Stimulated activated CD4-positive, alpha-beta T cell treated with anti-CD3 and anti-CD28 coated beads, Interleukin-1b, Interleukin-23, amount 100 ng/mL, for 24 hours (primary cell): Measurements from ENCODE around the gene PCDHGB3.
A peak's percentile ranks its signal among the peaks of the same experiment; 100 is the strongest.
"Not testable (repeated sequence)": the region's sequence is repeated elsewhere in the genome, so short reads cannot be mapped to it uniquely, and the experiment has no call there.

Experiments used
- DNase-seq, 4 experiments: peaks; one replicate each; pipeline ENCODE4 v3.0.0-alpha.2; 2020; ENCODE audit warnings: low read depth in 4 of 4, low spot score in 1 of 4

Gene PCDHGB3

GRCh38 chr5:141392429-141393198 lies 22.6 kb downstream of the PCDHGB3 start, which contains the start of gene PCDHGA8:
Gene PCDHGA8, plus strand, starts transcription at chr5:141392633. Its CDS starts 181 bp downstream, at chr5:141392814.
- no peak for DNase-seq

GRCh38 chr5:141393267-141393666 lies 23.2 kb downstream of the PCDHGB3 start:
- no peak for DNase-seq

- not testable (repeated sequence) for DNase-seq
These were observed 24.6 kb downstream of the PCDHGB3 start for GRCh38 chr5:141394401-141395187.

- peak in 1 of 4 experiments; percentile 32 for DNase-seq
These were observed 27.9 kb downstream of the PCDHGB3 start, which contains the start of gene PCDHGB5 for GRCh38 chr5:141397756-141398551. Gene PCDHGB5, plus strand, starts transcription at chr5:141397947. Its CDS starts 181 bp downstream, at chr5:141398128.

DNA sequence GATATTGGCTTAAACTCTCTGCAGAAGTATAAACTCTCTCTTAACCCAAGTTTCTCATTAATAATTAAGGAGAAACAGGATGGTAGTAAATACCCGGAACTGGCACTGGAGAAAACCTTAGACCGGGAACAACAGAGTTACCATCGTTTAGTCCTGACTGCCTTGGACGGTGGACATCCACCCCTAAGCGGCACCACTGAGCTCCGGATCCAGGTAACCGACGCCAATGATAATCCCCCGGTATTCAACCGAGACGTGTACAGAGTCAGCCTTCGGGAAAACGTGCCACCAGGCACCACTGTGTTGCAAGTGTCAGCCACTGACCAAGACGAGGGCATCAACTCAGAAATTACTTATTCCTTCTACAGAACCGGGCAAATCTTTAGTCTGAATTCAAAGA lies 28.6 kb downstream of the PCDHGB3 start:
- no peak for DNase-seq

DNA sequence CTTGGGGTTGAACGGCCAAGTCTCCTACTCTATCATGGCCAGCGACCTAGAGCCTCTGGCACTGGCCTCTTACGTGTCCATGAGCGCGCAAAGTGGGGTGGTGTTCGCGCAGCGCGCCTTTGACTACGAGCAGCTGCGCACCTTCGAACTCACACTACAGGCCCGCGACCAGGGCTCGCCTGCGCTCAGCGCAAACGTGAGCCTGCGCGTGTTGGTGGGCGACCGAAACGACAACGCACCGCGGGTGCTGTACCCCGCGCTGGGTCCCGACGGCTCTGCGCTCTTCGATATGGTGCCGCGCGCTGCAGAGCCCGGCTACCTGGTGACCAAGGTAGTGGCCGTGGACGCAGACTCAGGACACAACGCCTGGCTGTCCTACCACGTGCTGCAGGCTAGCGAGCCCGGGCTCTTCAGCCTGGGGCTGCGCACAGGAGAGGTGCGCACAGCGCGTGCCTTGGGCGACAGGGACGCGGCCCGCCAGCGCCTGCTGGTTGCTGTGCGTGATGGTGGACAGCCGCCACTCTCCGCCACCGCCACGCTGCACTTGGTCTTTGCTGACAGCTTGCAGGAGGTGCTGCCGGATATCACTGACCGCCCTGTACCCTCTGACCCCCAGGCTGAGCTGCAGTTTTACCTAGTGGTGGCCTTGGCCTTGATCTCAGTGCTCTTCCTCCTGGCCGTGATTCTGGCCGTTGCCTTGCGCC lies 29.7 kb downstream of the PCDHGB3 start:
- DNase-seq, result no peak

GRCh38 chr5:141402553-141403243 lies 32.7 kb downstream of the PCDHGB3 start, which contains the start of gene PCDHGA9:
Gene PCDHGA9, plus strand, starts transcription at chr5:141402778. Its CDS starts 175 bp downstream, at chr5:141402953.
- peak in 1 of 4 experiments; percentile 11 for DNase-seq

- DNase-seq, result no peak
These were observed 33.3 kb downstream of the PCDHGB3 start for GRCh38 chr5:141403387-141403786.

- DNase-seq, result not testable (repeated sequence)
These were observed 37.9 kb downstream of the PCDHGB3 start, which contains the start of gene PCDHGB6 for GRCh38 chr5:141407790-141408505. Gene PCDHGB6, plus strand, starts transcription at chr5:141408021. Its CDS starts 182 bp downstream, at chr5:141408203.

GRCh38 chr5:141409598-141410306 lies 39.7 kb downstream of the PCDHGB3 start:
- DNase-seq, result no peak

DNA sequence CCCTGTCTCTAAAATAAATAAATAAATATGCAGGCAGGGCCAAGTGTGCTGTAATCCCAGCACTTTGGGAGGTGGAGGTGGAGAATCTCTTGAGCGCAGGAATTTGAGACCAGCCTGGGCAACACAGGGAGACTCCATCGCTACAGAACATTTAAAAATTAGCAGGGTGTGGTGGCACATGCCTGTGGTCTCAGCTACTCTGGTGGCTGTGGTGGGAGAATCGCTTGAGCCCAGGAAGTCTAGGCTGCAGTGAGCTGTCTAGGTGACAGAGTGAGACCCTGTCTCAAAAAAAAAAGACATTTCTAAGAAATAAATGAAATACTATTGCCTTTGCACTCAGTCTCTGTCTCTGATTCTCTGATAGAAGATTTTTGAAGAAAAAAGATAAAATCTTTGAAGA lies 41.5 kb downstream of the PCDHGB3 start:
- DNase-seq, result no peak

GRCh38 chr5:141412854-141413539 lies 43.0 kb downstream of the PCDHGB3 start, which contains the start of gene PCDHGA10:
Gene PCDHGA10, plus strand, starts transcription at chr5:141412987. Its CDS starts 189 bp downstream, at chr5:141413176.
- DNase-seq, result peak in 1 of 4 experiments; percentile 39

GRCh38 chr5:141413540-141414069 lies 43.6 kb downstream of the PCDHGB3 start:
- no peak for DNase-seq

DNA sequence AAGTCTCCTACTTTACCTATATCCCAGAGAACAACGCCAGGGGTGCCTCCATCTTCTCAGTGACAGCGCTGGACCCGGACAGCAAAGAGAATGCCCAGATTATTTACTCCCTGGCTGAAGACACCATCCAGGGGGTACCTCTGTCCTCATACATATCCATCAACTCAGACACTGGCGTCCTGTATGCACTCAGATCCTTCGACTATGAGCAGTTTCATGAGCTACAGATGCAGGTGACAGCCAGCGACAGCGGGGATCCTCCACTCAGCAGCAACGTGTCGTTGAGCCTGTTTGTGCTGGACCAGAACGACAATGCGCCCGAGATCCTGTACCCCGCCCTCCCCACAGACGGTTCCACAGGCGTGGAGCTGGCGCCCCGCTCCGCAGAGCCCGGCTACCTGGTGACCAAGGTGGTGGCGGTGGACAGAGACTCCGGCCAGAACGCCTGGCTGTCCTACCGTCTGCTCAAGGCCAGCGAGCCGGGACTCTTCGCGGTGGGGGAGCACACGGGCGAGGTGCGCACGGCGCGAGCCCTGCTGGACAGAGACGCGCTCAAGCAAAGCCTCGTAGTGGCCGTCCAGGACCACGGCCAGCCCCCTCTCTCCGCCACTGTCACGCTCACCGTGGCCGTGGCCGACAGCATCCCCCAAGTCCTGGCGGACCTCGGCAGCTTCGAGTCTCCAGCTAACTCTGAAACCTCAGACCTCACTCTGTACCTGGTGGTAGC lies 44.7 kb downstream of the PCDHGB3 start:
- not testable (repeated sequence) for DNase-seq

GRCh38 chr5:141415275-141415618 lies 45.2 kb downstream of the PCDHGB3 start:
- DNase-seq, result not testable (repeated sequence)

GRCh38 chr5:141417494-141418172 lies 47.6 kb downstream of the PCDHGB3 start, which contains the start of gene PCDHGB7:
Gene PCDHGB7, plus strand, starts transcription at chr5:141417677. Its CDS starts 183 bp downstream, at chr5:141417860.
- DNase-seq, result peak in 1 of 4 experiments; percentile 54
